ENCODE measurements around the gene FAT3.

FAT3 gene

DNA sequence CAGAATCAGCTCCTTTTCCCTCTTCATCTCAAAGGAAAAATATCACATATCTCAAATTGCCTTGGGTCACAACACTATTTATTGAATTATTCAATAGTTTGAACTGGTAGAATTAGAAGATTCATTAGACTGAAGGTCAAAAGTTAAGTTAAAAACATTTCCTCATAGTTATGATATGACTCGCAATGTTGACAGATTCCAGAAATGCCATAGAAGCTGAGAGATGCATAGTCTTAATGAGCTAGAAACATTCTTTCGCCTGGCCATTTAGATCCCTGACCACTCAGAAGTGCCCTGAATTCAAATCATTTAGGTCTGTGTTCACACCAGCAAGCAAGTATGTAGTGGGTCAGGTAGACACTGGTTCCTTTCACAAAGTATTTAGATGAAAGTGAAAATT lies 44.4 kb downstream of the FAT3 start:
- no peaks in the 10 kb centered on the region for H3K27me3 ChIP-seq (ENCODE audit: insufficient read depth, poor library complexity, severe bottlenecking)

DNA sequence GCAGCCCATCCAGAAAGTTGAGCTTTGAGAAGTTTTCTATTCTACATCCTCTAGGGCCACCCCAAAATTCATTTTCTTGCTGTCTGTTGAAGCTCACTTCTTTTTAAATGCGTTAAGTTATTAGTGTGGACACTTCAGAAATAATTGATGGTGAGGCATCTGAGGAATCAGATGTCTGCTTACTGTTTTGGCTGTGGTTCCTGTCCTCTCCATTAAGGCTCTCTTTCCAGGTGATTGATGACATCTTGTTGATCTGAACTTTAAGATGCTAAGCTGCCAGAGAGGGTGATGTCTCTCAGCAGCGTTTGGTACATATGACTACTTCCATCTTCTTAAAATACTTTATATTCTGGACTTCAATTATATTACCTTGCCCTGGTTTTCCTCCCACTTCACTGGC lies 45.2 kb downstream of the FAT3 start:
- DNase-seq (ENCODE audit: low read depth in 1 of 2, low spot score in 1 of 2): no peak
- Histone ChIP-seq H3K4me3 (replicated peaks; ENCODE audit: insufficient read depth, low read length) (no peak overlapping the region), H3K27me3 (ENCODE audit: insufficient read depth, poor library complexity, severe bottlenecking) (no peaks in the 10 kb centered on the region), H3K27ac (replicated peaks) (no peak overlapping the region)
- no peak for TF ChIP-seq GABPA (IDR thresholded peaks at IDR 0.05; ENCODE audit: low read depth)
- no peak for TF ChIP-seq POLR2AphosphoS5 (IDR thresholded peaks at IDR 0.05; ENCODE audit: low read depth)
- TF ChIP-seq, protein P1, sequence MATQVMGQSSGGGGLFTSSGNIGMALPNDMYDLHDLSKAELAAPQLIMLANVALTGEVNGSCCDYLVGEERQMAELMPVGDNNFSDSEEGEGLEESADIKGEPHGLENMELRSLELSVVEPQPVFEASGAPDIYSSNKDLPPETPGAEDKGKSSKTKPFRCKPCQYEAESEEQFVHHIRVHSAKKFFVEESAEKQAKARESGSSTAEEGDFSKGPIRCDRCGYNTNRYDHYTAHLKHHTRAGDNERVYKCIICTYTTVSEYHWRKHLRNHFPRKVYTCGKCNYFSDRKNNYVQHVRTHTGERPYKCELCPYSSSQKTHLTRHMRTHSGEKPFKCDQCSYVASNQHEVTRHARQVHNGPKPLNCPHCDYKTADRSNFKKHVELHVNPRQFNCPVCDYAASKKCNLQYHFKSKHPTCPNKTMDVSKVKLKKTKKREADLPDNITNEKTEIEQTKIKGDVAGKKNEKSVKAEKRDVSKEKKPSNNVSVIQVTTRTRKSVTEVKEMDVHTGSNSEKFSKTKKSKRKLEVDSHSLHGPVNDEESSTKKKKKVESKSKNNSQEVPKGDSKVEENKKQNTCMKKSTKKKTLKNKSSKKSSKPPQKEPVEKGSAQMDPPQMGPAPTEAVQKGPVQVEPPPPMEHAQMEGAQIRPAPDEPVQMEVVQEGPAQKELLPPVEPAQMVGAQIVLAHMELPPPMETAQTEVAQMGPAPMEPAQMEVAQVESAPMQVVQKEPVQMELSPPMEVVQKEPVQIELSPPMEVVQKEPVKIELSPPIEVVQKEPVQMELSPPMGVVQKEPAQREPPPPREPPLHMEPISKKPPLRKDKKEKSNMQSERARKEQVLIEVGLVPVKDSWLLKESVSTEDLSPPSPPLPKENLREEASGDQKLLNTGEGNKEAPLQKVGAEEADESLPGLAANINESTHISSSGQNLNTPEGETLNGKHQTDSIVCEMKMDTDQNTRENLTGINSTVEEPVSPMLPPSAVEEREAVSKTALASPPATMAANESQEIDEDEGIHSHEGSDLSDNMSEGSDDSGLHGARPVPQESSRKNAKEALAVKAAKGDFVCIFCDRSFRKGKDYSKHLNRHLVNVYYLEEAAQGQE (IDR thresholded peaks at IDR 0.05; ENCODE audit: insufficient replicate concordance, low read depth): no peak
- no peak for TF ChIP-seq SPI1 (IDR thresholded peaks at IDR 0.05; ENCODE audit: borderline replicate concordance, low read depth)
- TF ChIP-seq, protein P2, sequence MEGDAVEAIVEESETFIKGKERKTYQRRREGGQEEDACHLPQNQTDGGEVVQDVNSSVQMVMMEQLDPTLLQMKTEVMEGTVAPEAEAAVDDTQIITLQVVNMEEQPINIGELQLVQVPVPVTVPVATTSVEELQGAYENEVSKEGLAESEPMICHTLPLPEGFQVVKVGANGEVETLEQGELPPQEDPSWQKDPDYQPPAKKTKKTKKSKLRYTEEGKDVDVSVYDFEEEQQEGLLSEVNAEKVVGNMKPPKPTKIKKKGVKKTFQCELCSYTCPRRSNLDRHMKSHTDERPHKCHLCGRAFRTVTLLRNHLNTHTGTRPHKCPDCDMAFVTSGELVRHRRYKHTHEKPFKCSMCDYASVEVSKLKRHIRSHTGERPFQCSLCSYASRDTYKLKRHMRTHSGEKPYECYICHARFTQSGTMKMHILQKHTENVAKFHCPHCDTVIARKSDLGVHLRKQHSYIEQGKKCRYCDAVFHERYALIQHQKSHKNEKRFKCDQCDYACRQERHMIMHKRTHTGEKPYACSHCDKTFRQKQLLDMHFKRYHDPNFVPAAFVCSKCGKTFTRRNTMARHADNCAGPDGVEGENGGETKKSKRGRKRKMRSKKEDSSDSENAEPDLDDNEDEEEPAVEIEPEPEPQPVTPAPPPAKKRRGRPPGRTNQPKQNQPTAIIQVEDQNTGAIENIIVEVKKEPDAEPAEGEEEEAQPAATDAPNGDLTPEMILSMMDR (IDR thresholded peaks at IDR 0.05; ENCODE audit: insufficient read depth, low read length): no peak

More for the DNA sequence above, 44.4 kb downstream of the FAT3 start:
- no peak for DNase-seq (ENCODE audit: low read depth in 1 of 2, low spot score in 1 of 2)
- TF ChIP-seq, protein P1 (IDR thresholded peaks at IDR 0.05; ENCODE audit: insufficient replicate concordance, low read depth): no peak
- no peak for TF ChIP-seq GABPA (IDR thresholded peaks at IDR 0.05; ENCODE audit: low read depth)
- TF ChIP-seq POLR2AphosphoS5 (IDR thresholded peaks at IDR 0.05; ENCODE audit: low read depth): no peak
- no peak for TF ChIP-seq SPI1 (IDR thresholded peaks at IDR 0.05; ENCODE audit: borderline replicate concordance, low read depth)
- TF ChIP-seq, protein P2 (IDR thresholded peaks at IDR 0.05; ENCODE audit: insufficient read depth, low read length): no peak
- no peak overlapping the region for H3K27ac ChIP-seq (replicated peaks)
- no peak overlapping the region for H3K4me3 ChIP-seq (replicated peaks; ENCODE audit: insufficient read depth, low read length)

DNA sequence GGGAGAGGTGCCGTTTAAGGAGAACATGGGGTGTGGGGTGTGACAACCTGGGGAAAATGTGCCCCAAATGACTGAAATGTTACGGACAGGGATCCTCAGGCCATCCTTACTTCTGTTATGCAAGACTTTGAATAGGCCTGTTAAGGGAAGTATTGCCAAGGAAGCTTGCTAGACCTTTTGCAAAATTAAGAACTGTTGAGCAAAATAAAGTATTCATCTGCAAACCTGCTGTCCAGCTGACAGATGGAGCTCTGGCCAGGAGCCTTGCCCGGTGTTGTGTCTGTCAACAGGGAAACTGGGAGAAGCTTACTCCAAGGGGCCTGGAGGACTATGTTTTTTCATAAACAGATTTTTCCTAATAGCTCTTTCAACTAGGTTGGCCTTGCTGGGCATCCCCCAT lies 48.0 kb downstream of the FAT3 start:
- Histone ChIP-seq H3K27ac (replicated peaks) (no peak overlapping the region), H3K4me3 (replicated peaks; ENCODE audit: insufficient read depth, low read length) (no peak overlapping the region), H3K27me3 (ENCODE audit: insufficient read depth, poor library complexity, severe bottlenecking) (no peaks in the 10 kb centered on the region)
- TF ChIP-seq, protein P1 (IDR thresholded peaks at IDR 0.05; ENCODE audit: insufficient replicate concordance, low read depth): no peak
- TF ChIP-seq POLR2AphosphoS5 (IDR thresholded peaks at IDR 0.05; ENCODE audit: low read depth) (no peak), SPI1 (IDR thresholded peaks at IDR 0.05; ENCODE audit: borderline replicate concordance, low read depth) (no peak), GABPA (IDR thresholded peaks at IDR 0.05; ENCODE audit: low read depth) (no peak)
- TF ChIP-seq, protein P2 (IDR thresholded peaks at IDR 0.05; ENCODE audit: insufficient read depth, low read length): no peak
- DNase-seq (ENCODE audit: low read depth in 1 of 2, low spot score in 1 of 2): no peak
